Astrocyte of the hippocampus (primary cell): ENCODE data around the gene VAX1.
A peak's percentile ranks its signal among the peaks of the same experiment; 100 is the strongest.

ENCODE experiments used
- DNase-seq: peaks from one replicate; pipeline ENCODE4 v3.0.0; 2011; ENCODE audit warnings: low read depth, low spot score

Gene VAX1

GRCh38 chr10:117163954-117164548, 26.0 kb upstream of the VAX1 start:
- no peak for DNase-seq

- peak; percentile 60 for DNase-seq
These were observed 25.2 kb upstream of the VAX1 start for GRCh38 chr10:117163061-117163953.

DNA sequence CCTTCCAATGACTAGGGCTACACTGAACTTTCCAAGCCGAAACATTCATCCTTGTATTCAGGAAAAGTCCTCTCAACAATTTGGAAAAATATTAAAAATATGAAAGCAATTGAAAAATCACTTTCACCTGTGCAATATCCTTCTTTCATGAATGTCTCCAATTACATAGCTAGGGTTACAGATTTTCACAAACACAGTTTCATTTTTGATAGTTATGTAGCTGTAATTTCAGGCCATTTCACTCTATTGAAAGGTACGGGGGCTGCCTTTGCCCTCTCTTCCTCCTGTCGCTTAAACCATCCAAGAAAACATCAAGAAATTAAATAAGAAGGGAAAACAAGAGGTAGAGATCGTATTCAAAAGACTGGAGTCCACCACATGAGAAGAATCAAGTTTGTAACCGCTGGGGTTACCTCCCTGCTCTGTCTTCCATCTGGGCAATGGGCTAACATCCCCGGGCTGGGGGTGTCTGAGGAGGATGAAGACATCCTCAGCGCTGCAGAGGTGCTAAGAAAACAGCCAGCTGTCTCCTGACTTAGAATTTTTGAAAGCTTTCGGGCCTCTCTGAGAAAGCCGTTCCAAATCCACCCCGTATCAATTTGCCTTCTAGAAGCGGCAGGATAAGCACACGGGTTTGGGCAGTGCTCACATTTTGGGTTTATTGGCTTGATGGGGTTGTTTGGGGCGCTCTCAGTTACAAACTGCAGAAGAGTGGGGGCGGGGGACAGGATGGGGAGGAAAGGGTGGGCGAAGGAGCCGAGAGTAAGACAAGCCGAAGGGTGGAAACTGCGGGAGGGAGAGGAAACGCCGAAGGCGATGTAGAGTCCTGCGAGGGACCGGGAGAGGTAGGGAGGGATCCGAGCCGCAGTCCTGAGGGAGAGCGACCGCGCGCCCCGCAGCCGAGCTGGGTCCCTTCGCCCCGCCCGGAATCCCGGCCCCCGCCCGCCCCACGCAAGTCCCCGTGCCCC, 24.3 kb upstream of the VAX1 start:
- peak; percentile 37 for DNase-seq

DNA sequence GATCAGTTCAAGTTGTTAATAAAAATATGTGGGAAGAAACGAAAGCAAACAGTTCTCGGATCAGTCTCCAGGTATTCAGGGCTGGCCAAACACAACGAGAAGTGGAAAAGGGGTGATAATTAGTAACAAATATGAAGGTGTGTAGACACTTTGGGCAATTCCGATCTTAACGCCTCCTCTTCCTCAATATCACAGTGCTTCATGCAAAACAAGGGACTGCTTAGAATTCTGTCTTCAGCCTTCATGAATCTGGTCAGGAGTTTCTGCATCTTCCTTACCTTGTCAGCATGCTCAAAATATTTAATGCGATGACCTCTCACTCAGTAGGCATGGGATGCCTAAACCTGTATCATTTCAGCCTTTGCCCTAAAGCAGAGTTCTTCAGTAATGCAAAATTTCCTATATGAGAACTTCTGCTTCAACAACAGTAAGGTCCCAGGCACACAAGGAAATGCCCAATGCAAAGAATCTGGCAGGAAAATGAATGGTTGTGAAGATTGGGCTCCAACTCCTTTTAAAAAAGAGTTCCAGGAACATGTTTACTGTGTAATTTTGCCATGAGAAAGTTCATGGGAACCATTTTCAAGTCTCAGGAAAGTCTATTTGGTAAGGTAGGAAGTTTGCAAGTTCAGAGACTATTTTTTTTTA, 23.4 kb upstream of the VAX1 start:
- DNase-seq = no peak

DNA sequence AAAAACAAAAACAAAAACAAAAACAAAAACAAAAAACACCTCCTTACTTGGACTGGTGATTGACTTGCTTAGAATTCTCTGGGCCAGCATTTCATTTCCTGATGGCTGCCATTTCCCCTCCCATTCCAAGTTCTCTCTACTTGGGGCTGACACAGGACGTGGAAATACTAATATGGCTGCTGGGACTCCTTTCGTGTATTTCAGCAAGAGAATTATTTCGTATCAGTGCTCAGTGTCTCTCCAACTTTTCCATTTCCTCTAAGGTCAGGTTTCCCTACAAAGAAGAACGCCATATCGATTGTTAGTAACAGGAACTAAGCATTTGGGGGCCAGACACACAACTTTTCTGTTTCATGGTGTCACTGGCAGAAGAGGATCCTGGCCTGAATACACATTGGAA, 22.5 kb upstream of the VAX1 start:
- DNase-seq = no peak

DNA sequence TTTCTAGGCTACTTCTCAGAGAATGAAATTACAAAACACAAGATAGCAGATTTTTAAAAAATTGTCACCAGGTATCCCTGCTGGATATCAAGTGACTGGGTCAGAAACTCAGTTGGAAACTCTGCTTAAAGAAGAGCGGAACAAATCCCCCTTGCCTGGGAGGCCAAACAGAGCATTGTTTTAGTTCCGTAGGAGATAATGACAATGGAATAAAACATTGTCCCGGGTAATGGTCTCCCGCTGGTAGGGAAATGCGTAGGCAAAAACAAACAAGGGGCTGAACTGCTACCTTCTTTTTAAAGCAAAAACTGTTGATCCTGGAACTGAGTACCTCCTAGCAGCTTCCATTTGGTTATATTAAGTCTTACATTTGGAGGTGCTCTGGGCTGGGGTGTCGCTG, 21.3 kb upstream of the VAX1 start:
- no peak for DNase-seq

- DNase-seq = no peak
These were observed 20.2 kb upstream of the VAX1 start for GRCh38 chr10:117158297-117158696.

DNA sequence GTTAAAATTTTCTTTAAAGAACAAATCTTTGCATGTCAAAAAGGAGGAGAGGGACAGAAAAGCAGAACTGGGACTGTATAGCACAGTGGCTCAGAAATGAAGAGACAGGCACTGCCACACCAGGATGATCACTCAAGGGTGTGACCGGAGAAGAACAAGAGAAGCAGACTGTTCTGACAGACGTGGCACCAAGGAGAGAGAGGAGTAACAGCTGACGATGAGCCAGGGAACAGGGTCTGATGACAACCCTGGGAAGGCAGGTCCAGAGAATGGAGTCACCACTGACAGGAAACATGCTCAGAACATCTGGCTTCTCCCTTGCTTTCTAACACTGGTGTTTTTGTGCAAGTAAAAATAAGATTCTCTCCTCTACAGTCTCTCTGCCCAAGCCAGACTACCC, 14.6 kb upstream of the VAX1 start:
- DNase-seq = no peak

- no peak for DNase-seq
These were observed 10.2 kb upstream of the VAX1 start for GRCh38 chr10:117148284-117148683.

GRCh38 chr10:117145019-117145418, 6.9 kb upstream of the VAX1 start:
- DNase-seq = no peak

DNA sequence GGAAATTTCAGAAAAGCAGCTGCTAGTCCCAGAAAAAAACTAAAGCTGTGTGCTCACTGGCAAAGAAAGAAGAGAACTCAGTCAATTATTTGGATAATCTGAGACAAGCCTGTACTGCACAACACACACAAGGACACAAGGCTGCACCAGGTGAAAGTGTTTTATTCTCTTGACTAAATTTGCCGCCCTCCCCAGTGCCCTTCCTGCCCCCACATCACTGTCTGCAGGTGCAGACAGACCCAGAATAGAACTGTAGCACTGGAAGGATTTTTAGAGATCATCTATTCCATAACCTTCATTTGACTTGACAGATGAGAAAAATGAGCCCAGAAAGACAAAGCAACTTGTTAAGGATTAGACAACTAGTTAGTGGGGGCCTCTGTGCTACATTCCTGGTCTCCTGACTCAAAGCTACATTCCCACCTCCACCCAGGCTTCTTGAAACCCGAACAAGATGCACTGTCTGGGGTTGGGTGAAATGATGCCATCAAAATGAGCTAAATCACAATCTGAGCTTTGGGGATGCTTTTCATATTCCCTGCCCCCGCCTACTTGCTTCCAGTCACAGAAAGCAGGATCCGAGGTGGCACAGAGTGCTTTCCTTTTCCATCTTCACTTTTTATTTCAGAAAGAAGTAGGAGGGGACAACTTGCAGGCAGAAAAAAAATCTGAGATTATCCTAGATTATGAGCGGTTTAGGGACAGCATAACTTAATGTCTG, 5.2 kb upstream of the VAX1 start:
- DNase-seq = no peak

- no peak for DNase-seq
These were observed 2.4 kb upstream of the VAX1 start for GRCh38 chr10:117140525-117140902.

DNA sequence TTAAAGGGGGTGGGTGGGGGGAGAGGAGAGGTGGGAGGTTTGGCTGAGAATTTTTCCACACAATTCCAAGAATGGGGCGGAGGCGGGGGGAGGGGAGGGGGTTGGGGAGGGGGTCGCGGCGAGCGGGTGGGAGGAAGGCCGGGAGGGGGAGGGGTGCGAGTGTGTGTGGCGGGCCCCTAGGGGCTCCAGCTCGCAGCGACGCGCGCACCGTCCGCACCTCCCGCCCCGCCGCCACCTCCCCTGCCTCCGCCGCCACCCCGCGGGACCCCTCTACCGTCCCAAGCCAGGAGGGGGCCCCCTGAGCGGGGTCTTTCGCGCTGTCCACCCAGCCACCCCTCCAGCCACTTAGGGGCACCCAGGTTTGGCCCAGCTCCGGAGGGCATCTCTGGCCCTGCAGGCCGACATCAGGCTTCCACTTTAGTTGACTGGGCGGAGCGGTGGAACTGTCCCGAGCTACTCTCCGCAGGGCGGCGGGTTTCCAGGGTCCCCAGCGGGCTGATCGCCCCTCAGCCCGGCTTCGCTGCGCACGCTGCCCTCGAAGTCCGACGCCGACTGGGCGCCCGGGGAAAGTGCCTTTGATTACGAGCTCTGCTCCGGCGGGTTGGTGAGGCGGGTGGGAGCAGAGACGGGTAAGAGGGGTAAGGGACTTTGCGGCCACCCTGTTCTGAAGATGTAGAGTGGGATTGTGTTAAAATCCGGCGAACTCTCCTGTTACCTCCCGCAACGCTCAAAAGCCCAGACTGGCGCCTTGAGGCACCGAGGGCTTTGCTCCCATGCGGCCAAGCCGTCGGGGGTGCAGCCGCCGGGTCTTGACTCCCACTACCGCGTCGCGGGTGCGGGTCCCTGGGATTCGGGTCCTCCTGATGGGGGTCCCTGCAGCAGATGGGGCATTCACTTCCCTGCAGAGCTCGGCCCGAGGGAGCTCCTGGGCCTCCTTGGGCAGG, 1.8 kb upstream of the VAX1 start:
- DNase-seq = no peak

DNA sequence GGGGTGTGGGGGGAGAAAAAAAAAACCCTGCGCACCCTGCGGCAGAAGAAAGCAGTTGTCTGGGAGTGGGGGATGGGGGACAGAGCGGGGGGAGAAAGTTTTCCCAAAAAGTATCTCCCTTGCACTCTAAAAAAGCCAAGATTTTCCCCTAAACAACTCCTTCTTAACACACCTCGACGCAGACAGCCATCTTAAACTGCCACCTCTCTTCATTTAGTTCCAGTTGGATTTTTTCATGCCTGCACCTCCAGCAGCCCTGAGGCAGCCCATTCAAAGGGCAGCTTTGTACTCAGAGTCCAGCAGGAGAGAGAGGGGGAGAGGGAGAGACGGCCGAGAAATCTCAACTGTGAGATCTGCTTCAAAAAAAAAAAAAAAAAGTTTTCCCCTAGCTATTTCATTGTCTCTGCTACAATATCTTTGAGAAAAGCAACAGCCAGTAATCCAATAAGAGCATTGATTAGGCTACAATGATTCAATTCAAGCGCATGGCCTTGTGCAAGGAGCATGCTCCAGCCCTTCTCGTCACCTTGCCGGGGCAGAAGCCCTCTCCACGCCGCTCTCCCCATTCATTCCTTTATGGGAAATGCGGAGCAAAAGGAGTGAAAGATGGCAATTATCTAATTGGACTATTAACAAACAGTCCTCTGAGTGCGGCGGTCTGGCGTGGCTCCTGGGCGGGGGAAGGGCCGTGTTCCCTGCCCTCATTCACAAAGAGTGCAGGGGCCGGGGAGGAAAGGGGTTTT, 939 bp upstream of the VAX1 start:
- DNase-seq = peak; percentile 53

GRCh38 chr10:117137031-117137910, 799 bp downstream of the VAX1 start:
- DNase-seq = peak; percentile 77

GRCh38 chr10:117136391-117136975, 1.6 kb downstream of the VAX1 start:
- DNase-seq = peak; percentile 29

GRCh38 chr10:117135480-117136140, 2.5 kb downstream of the VAX1 start:
- DNase-seq = no peak
